Activated naive CD4-positive, alpha-beta T cell treated with anti-CD3 and anti-CD28 coated beads, Interleukin-2, amount 50 U/mL, for 72 hours (primary cell): Measurements from ENCODE around the gene MXI1. TPM values are rescaled to one million over a fixed set of nuclear protein-coding genes. Genes with fewer than 3 reads are reported as not detected.

Experiments used
- ATAC-seq, 2 donors: fragments of 150-1000 bp; cut with Tn5 transposase; 2 replicates each; pipeline ENCODE4 v1.10.0; 2021; ENCODE audit warnings: mild to moderate bottlenecking in 2 of 2, moderate library complexity in 2 of 2
- DNase-seq, 2 donors: peaks; one replicate each; pipeline ENCODE4 v3.0.0; 2021 to 2022; ENCODE audit warnings: low spot score in 2 of 2
- H3K27ac Mint-ChIP-seq, 2 donors: one replicate each; pipeline ENCODE4 v1.8.0; 2022; ENCODE audit warnings: mild to moderate bottlenecking in 2 of 2, mixed read lengths in 2 of 2
- H3K36me3 Mint-ChIP-seq, 2 donors: one replicate each; pipeline ENCODE4 v1.8.0; 2022; ENCODE audit warnings: mixed read lengths in 2 of 2
- H3K9me3 Mint-ChIP-seq, 2 donors: one replicate each; pipeline ENCODE4 v1.8.0; 2022; ENCODE audit warnings: mixed read lengths in 2 of 2
- total RNA-seq, 2 donors: library from RNA; stranded (reverse); gene quantifications; one replicate each; pipeline ENCODE4 v1.2.3, GENCODE V29; 2022

The MXI1 gene
- total RNA-seq, 2 donors from 2014 or later, result 16.2 to 69.6 TPM

GRCh38 chr10:110209454-110209925, 2.1 kb downstream of the MXI1 start:
- peak in 1 of 2 donors; percentile 32 for ATAC-seq
- peak in 1 of 2 donors; percentile 70 for DNase-seq
- Mint-ChIP-seq H3K27ac (peak overlapping the region; percentile 71 to 91), H3K36me3 (peaks cover 6 to 28% of the 10 kb centered on the region in 2 donors), H3K9me3 (no peaks in the 10 kb centered on the region)

DNA sequence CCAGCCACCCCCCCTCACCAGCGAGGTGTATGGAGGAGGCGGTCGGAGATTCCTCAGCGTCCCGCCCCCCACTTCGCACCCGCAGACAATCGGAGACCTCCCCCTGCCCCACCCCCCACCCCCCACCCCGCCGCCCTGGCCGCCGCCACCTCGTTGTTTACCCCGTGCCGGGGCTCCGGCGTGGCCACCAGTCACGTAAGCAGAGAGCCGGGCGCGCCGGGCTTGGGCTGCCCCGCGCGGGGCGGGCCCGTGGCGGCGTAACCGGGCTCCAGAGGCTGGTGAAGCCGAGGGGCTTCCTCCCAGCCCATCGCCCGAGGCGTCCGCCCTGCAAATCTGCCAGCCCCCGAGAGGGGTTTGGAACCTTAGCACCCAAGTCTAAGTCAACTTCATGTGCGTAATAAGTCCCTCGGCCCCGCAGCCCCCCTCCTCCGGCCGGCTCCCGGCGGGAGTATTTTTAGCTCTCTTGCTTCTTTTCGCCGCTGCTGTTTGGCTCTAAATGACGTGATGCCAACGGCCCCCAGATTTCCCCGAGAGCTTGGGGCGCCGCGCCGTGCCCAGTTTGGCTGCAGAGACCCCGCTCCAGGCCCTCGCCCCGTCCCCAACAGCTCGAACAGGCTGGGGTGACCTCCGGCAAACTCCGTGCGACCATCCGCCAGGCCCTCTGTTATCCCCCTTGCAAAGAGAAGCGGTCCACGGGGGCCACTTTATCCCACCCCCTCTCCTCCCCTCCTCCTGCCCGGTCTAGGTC, 2.7 kb downstream of the MXI1 start:
- Mint-ChIP-seq H3K27ac (peak overlapping the region; percentile 86 to 98), H3K9me3 (no peaks in the 10 kb centered on the region), H3K36me3 (peaks cover 6 to 28% of the 10 kb centered on the region in 2 donors)
- ATAC-seq, result peak in 1 of 2 donors; percentile 29
- DNase-seq, result peak in 1 of 2 donors; percentile 58

DNA sequence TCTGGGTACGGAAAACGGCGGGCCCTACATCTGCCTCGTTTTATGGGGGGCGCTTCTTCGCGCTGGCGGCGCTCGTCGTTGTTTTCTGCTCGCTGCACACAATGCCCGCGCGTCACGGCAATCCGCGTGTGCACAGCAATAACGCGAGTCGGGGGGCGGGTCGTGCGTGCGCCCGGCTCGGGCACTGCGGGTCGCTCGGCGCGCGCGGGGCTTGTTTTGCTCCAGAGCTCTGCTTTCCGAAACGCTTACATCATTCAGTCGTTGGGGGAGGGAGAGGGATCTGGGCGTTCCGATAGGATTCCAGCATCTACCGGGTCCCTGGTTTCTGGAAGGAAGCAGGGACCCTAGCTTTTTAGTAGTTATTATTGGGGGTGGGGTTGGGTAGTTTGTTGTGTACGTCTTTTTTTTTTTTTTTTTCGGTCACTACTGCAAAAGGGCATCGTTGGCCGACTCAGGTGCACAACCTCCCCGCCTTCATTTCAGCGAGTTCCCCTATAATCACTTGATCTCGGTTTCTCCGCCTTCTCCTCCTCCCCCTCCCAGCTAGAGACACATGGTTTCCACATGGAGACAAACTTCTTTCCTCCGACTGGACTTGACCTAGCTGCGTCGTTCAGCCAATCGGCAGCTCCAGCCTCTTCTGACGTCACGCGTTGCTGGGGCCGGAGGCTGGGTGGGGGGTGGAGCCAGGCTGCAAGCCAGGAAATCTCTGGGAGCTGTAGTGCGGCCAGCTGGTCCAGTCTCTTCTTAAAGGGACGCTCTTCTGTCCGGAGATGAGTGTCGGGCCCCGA, 3.5 kb downstream of the MXI1 start:
- Mint-ChIP-seq H3K36me3 (peaks cover 6 to 28% of the 10 kb centered on the region in 2 donors), H3K27ac (peak overlapping the region; percentile 86 to 98), H3K9me3 (no peaks in the 10 kb centered on the region)
- peak; percentile 77 to 85 for ATAC-seq
- peak; percentile 92 for DNase-seq

GRCh38 chr10:110211465-110211843, 4.0 kb downstream of the MXI1 start:
- ATAC-seq, result peak in 1 of 2 donors; percentile 7
- Mint-ChIP-seq H3K9me3 (no peaks in the 10 kb centered on the region), H3K36me3 (peaks cover 6 to 28% of the 10 kb centered on the region in 2 donors), H3K27ac (peak overlapping the region; percentile 86 to 98)
- no peak for DNase-seq

DNA sequence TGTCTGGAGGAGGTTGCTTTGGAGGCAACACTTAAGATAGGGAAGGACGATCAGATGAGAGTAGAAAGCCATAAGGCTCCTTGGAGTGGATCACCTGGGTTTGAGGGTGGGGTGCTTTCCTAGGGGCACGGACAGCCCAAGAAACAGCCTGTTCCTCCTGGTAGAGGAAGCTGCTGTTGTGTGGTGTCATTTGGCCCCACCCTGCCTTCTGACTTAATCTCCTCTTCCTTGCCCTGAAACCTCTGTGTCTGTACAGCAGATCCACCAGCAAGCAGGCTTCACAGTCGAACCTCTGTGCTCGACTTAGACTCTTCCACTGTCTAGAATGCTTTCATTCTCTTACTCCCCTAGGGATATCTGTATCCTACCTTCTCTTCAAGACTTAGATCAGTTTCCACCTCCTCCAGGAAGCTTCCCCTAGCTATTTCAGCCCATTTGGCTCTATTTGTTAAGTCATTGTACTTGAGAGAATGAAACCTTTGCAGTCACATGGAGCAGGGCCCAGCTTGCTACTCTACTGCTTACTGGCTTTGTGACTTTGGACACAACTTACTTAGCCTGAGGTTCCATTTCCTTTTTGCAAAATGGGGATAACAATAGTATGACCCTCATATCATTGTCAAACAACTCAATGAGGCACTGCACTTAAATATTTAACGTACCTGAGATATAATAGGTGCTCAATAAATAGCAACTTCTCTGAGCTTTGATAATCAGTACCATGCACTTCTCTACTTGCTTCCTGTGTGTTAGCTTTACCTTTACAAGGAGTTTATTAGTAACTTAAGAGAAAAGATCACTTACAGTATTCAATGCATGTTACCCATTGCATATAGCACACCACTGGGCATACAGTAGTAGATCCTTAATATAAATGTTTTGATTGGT, 5.0 kb downstream of the MXI1 start:
- Mint-ChIP-seq H3K27ac (peak overlapping the region; percentile 86 to 98), H3K9me3 (no peaks in the 10 kb centered on the region), H3K36me3 (peaks cover 6 to 28% of the 10 kb centered on the region in 2 donors)
- DNase-seq (no peak), ATAC-seq (no peak)

DNA sequence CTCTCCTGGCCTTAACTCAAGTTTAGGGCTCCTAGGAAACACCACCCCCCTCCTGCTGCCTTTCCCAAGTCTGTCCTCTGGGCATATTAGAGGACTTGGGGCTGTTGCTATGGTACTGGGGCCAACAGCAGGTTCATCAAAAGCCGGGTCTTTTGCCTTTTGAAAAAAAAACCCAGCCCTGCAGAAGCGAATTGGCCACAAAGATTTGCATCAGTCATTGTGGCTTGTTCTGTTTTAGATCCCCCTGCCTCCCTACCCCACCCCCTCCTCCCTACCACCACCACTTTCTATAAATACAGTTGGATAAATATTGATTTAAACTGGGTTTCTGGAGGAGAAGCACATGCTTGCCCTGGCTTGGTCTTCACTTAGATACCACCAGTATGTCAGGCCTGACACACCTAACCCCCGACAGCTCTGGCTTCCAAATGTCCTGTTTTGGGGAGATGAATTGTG, 7.0 kb downstream of the MXI1 start:
- H3K9me3 Mint-ChIP-seq, result no peaks in the 10 kb centered on the region
- no peak overlapping the region for H3K27ac Mint-ChIP-seq
- ATAC-seq (no peak), DNase-seq (no peak)
- H3K36me3 Mint-ChIP-seq, result peaks cover 2 to 20% of the 10 kb centered on the region in 2 donors

GRCh38 chr10:110215286-110216170, 8.1 kb downstream of the MXI1 start:
- no peak for ATAC-seq
- Mint-ChIP-seq H3K27ac (no peak overlapping the region), H3K9me3 (no peaks in the 10 kb centered on the region), H3K36me3 (peaks cover 0 to 16% of the 10 kb centered on the region in 2 donors)
- DNase-seq, result no peak

GRCh38 chr10:110216240-110216639, 8.8 kb downstream of the MXI1 start:
- H3K27ac Mint-ChIP-seq, result no peak overlapping the region
- ATAC-seq, result no peak
- peaks cover 0 to 12% of the 10 kb centered on the region in 2 donors for H3K36me3 Mint-ChIP-seq
- H3K9me3 Mint-ChIP-seq, result no peaks in the 10 kb centered on the region
- no peak for DNase-seq

DNA sequence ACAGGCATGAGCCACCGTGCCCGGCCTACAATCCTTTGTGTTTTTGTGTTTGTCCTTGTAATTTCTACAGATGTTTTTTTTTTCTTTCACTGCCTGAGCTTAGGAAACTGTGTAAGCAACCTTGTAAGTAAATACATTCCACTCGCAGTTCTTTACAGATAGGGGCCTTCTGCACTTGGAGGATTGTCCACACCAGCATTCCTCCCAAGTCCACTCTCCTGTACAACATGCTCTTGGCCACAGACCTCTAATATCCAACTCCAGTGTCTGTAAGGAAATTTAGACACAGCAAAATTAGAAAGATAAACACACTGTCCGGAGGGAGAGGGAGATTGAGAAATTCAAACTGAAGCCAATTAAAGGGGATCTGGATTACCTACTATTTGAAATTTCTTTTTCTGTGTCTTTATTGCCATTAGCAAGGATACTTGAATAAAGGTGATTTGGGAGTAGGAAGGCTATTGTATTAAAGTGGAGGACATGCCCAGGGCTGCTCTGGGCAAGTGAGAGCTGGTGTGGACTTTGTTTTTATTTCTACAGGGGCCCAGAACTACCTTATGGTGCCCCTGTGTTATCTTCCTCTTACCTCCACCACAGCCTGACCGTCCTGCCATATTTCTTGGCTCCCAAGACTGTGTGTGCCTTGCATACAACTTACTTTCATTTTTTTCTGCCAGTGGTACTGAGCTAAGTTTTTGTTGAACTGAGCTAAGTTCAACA, 9.7 kb downstream of the MXI1 start:
- ATAC-seq, result no peak
- Mint-ChIP-seq H3K9me3 (no peaks in the 10 kb centered on the region), H3K36me3 (peaks cover 0 to 12% of the 10 kb centered on the region in 2 donors), H3K27ac (no peak overlapping the region)
- no peak for DNase-seq

GRCh38 chr10:110217662-110218008, 10.2 kb downstream of the MXI1 start:
- no peak overlapping the region for H3K27ac Mint-ChIP-seq
- H3K9me3 Mint-ChIP-seq, result no peaks in the 10 kb centered on the region
- ATAC-seq (no peak), DNase-seq (no peak)
- peaks cover 0 to 12% of the 10 kb centered on the region in 2 donors for H3K36me3 Mint-ChIP-seq

- H3K36me3 Mint-ChIP-seq, result peaks cover 0 to 3% of the 10 kb centered on the region in 2 donors
- no peak overlapping the region for H3K27ac Mint-ChIP-seq
- H3K9me3 Mint-ChIP-seq, result no peaks in the 10 kb centered on the region
- DNase-seq (no peak), ATAC-seq (no peak)
Measured at GRCh38 chr10:110218632-110219031, 11.2 kb downstream of the MXI1 start.

DNA sequence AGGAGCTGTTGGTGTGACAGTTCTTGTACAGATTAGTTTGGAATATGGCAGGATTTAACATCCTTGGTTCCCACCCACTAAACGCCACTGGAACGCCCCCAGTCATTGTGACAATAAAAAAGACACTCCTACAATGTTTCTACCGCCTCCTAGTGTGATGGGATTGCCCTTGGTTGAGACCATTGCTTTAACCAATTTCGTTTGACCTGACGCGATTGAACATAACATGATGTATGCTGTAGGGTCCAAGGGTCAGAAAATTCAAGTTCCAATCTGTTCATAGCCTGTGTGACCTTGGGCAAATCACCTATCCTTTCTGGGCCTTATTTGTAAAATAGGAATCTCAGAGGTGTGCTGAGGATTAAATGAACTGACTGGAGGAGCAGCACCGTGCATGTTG, 12.5 kb downstream of the MXI1 start:
- H3K27ac Mint-ChIP-seq, result no peak overlapping the region
- DNase-seq (no peak), ATAC-seq (no peak)
- no peaks in the 10 kb centered on the region for H3K36me3 Mint-ChIP-seq
- H3K9me3 Mint-ChIP-seq, result no peaks in the 10 kb centered on the region

GRCh38 chr10:110220398-110220797, 13.0 kb downstream of the MXI1 start:
- DNase-seq, result no peak
- Mint-ChIP-seq H3K9me3 (no peaks in the 10 kb centered on the region), H3K27ac (no peak overlapping the region), H3K36me3 (no peaks in the 10 kb centered on the region)
- ATAC-seq, result no peak

GRCh38 chr10:110221044-110221720, 13.8 kb downstream of the MXI1 start:
- no peak for ATAC-seq
- Mint-ChIP-seq H3K27ac (peak overlapping the region in 1 of 2 donors; percentile 35), H3K9me3 (no peaks in the 10 kb centered on the region), H3K36me3 (no peaks in the 10 kb centered on the region)
- no peak for DNase-seq
